Esophagus muscularis mucosa (tissue), 4 donors: ENCODE measurements around the gene TADA2B.

Source experiments
- EP300 ChIP-seq: sonication (generic); formaldehyde crosslinking; IDR thresholded peaks from one replicate; pipeline ENCODE4 v1.6.1; 2017; ENCODE audit warnings: antibody characterized with exemption
- POLR2AphosphoS5 ChIP-seq, 2 donors: sonication (generic); formaldehyde crosslinking; IDR thresholded peaks; one replicate each; pipeline ENCODE4 v1.6.1; 2017; ENCODE audit warnings: antibody characterized with exemption in 2 of 2
- TF ChIP-seq, protein P1 (sequence below), 3 experiments: fragments of 200-600 bp in 2 of 3; fragments of 450-650 bp in 1 of 3; sonication (generic) in 2 of 3; IDR thresholded peaks; one replicate each; pipeline ENCODE4 v1.5.1; 2017 to 2019; ENCODE audit warnings: antibody characterized with exemption in 3 of 3, mild to moderate bottlenecking in 2 of 3, moderate library complexity in 1 of 3

DNA sequence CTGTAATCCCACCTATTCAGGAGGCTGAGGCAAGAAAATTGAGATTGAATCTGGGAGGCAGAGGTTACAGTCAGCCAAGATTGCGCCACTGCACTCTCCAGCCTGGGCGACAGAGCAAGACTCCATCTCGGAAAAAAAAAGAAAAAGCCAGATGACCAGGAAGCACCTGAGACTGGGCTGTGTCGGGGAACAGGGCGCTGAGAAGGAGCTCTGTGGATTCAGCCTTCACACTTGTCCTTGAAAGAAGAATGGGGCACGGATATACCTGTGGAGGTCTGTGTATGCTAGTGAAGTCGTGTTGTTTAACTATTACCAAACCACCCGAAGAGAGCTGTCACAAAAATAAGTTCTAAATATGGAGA lies 39.3 kb upstream of the TADA2B start:
- TF ChIP-seq EP300: no peak
- TF ChIP-seq, protein P1, sequence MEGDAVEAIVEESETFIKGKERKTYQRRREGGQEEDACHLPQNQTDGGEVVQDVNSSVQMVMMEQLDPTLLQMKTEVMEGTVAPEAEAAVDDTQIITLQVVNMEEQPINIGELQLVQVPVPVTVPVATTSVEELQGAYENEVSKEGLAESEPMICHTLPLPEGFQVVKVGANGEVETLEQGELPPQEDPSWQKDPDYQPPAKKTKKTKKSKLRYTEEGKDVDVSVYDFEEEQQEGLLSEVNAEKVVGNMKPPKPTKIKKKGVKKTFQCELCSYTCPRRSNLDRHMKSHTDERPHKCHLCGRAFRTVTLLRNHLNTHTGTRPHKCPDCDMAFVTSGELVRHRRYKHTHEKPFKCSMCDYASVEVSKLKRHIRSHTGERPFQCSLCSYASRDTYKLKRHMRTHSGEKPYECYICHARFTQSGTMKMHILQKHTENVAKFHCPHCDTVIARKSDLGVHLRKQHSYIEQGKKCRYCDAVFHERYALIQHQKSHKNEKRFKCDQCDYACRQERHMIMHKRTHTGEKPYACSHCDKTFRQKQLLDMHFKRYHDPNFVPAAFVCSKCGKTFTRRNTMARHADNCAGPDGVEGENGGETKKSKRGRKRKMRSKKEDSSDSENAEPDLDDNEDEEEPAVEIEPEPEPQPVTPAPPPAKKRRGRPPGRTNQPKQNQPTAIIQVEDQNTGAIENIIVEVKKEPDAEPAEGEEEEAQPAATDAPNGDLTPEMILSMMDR (IDR thresholded peaks at IDR 0.05): no peak
- no peak for TF ChIP-seq POLR2AphosphoS5 (IDR thresholded peaks at IDR 0.05)
